HG02938 (cell line): Measurements from ENCODE around the gene ELAVL2.

Source experiments
- ATAC-seq: cut with Tn5 transposase; IDR thresholded peaks from one replicate; pipeline ENCODE4 v1.9.1; 2021; ENCODE audit warnings: mild to moderate bottlenecking, moderate library complexity; ENCODE audit not compliant: unreplicated experiment

Gene ELAVL2

DNA sequence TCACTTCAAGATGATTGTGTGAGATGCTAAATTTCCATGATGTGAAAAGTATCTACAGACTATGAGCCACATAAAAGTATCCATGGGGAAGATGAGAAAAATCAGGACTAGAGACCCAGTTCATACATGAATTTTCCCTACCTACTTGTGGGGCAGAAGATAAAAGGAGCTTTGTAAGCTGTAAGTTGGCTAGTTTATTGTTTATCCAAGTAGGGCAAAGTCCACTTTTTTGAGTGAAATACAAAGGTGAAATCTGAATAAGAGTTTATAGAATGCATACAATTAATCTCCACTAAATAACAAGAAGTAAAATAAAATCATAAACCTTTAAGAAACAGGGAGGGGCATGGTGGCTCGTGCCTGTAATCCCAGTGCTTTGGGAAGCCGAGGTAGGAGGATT, 160.4 kb downstream of the ELAVL2 start:
- no peak for ATAC-seq

DNA sequence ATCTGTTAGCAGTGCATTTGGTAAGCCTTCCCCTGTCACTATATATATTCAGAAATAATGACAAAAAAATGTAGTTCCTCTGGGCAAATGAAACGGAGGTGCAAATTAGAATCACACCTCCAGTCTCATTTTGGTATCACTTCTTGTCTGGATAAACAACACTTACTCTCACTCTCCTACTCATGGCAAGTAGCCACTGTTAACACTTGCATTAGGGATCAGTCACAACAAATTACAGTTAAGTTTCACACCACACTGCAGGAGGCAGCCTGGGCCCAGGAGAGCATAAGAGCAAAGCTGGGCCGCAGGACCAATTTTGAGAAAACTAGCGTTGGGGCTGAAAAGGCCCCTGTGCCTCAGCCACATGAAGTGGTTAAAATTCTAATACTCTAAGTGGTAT, 161.0 kb downstream of the ELAVL2 start:
- ATAC-seq = no peak

DNA sequence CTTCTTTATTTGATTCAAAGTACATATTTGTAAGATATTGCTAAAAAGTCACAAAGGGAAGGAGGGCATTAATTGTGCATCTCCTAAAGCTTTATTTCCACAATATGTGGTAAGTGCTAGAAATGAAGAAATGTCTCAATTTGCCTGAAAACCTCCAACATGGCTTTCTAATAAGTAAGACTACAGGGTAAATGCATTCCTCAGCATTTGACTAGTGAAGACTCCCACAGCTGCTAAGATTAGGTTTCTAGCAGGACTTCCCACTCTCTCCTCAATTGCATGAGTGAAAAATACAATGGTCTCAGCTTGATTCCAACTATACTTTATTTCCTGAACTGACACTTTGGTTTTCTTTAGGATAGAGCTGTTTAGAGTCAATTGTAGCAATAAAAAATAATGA, 162.1 kb downstream of the ELAVL2 start:
- ATAC-seq = no peak

DNA sequence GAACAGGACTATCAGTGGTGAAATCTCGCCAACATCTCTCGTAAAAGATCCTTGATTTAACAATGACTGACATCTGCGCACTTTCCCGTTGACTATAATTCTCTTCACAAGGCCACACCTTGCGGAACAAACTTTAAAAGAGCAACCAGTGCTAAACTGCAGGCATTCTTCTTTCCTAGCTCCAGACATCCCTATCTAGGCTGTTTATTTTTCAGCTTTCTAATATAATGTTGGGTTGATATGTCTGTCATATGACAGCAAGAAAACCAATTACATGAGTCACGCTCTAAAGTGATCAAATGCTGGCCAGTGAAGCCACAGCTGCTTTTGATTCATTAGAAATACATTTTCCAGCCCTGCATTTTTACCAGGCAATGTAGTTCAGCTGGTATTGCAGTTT, 162.5 kb downstream of the ELAVL2 start:
- no peak for ATAC-seq

DNA sequence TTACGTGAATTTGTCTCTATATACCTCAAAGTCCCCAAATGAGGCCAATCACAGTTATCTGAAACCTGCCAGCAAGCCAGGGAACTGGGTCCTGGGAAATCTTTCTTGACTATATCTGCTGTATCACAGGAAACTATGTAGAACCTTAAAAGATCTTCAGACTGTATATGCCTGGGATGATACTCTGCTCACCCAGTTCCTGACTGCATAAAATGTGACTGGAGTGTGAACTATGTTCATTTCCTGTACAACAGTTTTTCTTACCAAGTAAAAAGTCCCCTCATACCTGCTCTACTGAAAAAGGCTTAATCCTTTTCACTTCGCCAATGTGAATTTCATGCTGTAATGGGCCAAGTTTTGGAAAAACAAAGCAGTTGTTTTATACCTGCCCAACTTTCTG, 162.9 kb downstream of the ELAVL2 start:
- ATAC-seq = no peak

DNA sequence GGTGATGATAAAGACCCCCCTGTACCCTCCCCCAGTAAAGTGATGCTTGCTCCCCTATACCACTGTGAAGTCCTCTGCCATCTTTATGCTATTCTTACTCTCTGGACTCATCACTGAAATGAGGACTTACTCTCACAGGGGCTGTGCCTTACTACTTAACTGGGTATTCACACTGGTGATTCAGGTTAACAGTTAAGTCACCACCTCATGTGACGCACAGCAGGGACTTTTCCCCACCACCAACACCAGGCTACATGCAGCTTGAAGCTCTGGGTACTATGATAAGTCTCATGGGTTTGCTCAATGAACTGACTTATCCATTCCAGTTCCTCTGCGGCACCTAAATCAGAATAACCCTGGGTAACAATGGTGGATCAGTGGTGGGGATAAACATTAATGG, 163.7 kb downstream of the ELAVL2 start:
- no peak for ATAC-seq

DNA sequence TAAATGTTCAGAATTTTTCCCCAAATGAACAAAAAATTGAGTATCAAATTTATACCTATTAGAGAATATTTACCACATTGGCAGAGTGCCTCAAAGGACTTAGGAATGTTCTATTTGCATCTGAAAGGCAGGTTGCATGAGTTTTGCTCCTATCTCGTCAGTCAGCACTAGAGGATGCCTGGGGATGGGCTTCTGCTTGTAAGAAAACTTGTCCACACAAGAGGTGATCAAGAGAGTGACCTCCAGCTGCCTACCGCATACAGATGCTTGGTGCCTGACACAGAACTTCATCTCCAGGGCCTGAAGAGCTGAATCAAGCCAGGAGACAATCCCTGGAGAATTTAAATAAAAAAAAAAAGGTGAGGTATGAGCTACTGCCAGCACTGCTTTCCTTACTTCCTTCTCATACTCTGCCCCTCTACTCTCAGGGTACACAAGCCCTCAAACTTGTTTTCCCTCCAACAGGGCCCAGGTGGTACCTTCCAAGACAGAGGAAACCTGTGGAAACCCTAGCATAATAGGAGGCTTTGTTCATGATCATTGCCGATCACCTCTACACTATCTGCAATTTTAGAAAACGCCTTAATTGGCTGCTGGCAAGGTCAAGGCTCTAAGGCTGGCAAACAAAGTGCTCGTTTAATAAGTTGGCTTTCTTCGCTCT, 166.6 kb downstream of the ELAVL2 start:
- ATAC-seq = no peak

DNA sequence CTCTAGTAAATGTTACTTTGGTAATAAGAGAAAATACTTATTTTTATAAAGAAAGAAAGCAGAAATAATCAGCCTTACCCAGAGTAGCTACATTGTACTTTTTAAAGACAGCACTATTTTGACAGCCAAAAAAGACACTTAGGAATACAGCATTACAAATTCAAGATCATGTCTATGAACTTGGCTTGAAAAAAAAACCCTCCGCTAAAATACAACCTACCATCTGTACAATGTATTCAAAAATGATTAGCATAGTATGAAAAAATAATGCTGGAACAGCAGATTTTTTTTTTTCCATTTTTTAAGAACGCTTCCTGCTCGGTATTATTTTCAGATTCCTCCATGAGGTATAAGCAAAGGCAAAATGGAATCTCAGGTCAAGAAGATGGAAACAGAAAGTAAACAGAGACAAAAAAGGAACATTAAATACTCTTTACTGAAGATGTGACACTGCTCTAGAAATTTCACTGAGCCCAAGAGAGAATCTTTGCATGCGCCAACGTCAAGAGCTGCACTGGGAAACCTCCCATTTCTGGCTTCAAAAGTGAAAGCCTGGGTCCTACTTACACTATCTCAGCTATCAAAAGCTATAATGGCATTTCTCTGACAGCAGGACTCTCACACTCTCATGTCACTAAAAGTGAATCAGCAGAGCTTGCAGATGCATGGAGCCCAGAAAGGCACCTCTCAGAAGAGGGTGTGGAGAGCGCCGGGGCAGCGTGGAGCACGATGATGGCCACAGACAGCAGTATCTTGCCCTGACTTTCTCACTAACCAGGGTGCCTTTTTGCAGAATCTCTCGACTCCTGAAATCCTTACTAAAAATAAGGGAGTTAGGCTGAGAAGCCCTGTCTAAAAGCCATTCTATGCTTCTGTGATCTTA, 167.4 kb downstream of the ELAVL2 start:
- ATAC-seq = no peak

DNA sequence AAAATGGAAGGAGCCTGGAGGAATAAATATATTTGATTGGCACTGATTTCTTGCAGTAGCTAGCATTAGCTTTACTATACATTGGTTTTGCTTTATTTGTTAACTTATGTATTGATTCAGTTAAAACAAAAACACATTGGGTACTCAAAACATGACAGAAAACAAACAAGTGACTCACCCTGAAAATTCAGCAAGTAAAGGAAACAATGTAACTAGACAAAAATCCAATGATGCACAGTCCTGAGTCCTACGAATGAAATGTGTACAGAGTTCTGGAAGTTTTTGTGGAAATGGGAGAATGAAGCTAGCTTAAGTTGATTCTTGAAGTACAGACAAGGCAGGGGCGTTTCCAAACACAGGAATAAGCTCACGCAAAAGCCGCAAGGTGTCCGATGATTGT, 175.0 kb downstream of the ELAVL2 start:
- ATAC-seq = no peak

DNA sequence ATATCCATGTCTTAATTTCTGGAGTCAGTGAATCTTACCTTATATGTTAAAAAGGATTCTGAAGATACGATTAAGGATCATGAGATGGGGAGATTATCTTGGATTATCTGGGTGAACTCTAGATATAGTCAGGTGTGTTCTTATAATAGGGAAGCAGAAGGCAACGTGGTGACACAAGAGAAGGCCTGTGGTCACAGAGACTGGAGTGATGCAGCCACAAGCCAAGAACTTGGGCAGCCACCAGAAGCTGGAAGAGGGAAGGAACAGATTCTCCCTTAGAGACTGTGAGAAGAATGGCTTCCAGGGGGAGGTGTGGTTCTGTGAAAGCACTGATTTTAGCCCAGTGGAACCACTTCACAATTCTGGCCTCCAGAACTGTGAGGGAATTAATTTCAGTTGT, 177.4 kb downstream of the ELAVL2 start:
- ATAC-seq = no peak

DNA sequence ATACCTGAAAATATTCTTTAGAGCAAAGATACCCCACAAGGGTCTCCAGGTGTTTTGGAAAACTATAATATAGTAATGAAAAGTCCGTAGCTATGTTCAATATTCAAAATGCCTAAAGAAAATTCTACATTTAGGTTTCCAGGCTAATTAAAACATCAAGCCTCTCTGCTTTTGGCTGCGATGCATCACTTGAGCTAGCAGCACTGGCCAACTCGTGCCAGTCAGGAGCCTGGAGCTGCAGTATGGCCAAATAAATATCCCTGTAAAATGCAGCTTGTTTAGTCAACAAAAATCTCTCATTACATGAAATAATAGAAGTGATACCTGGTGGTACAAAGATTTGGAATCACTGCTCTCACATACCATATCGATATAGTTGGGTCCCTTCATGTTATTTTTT, 181.1 kb downstream of the ELAVL2 start:
- ATAC-seq = no peak

DNA sequence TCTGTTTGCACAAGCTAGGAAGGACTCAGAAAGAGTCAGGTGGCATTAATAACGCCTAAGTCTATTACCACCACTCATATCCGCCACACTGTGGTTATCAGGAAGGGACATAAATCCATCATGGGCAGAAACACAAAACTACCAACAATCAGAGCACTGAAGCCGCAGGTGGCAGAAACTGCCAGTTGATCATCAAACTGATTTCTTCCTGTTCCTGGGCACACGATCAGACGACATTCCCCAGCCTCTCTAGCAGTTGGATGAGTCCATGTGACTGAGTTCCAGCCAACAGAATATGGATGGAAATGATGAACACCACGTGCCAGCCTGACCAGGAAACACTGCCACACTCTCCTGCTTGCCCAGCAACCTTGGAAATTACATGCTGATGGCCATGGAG, 181.7 kb downstream of the ELAVL2 start:
- ATAC-seq = no peak

DNA sequence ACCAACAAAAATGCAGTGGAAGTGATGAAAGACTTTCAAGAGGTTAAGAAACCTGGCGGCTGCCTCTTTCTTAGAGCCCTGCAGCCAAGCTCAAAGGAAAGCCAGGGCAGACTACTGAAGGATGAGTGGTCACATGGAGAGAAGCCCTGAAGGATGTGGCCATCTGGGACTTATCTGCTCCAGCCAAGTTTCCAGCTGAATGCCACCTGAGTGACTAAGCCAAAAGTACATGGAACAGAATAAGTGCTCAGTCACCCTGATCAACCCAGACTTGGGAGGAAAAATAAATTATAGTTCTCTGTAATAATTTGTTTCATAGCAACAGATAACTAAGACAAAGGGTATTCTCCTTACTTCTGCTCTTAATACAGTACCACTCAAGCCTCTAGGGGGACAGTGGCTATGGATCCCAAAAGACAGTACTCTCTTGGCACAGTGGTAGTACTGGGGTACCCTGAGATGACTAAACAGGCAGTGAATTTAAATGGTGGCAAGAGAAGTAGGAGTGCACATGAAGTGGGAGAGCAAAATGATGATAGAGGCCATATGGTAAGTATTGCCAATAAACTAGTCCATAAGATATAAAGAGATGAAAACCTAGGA, 182.3 kb downstream of the ELAVL2 start:
- no peak for ATAC-seq
